Esophagus muscularis mucosa (tissue), 4 donors: Measurements from ENCODE around the gene HSPBAP1. TPM values are rescaled to one million over a fixed set of nuclear protein-coding genes. Genes with fewer than 3 reads are reported as not detected.

Source experiments
- DNase-seq: peaks from one replicate; pipeline ENCODE4 v3.0.0-alpha.2; 2017; ENCODE audit errors: extremely low spot score
- H3K27ac ChIP-seq, 4 donors: fragments of 200-600 bp; sonication (generic); replicated peaks in 1 of 4; 1 replicate in 3 of 4; 2 replicates in 1 of 4; pipeline ENCODE4 v1.5.1; 2016 to 2019; ENCODE audit warnings: mild to moderate bottlenecking in 1 of 4
- H3K27me3 ChIP-seq, 4 donors: fragments of 200-600 bp; sonication (generic); one replicate each; pipeline versions ENCODE4 v1.5.1 to v1.6.0; 2016 to 2019
- H3K36me3 ChIP-seq, 4 donors: fragments of 200-600 bp; sonication (generic); one replicate each; pipeline ENCODE4 v1.5.1; 2016 to 2019
- H3K4me1 ChIP-seq, 4 donors: fragments of 200-600 bp; sonication (generic); one replicate each; pipeline ENCODE4 v1.5.1; 2016 to 2019
- H3K4me3 ChIP-seq, 4 donors: fragments of 200-600 bp; sonication (generic); 1 replicate in 2 of 4; 2 replicates in 2 of 4; pipeline ENCODE4 v1.5.1; 2016 to 2019; ENCODE audit warnings: mild to moderate bottlenecking in 4 of 4, moderate library complexity in 1 of 4
- H3K9me3 ChIP-seq, 4 donors: fragments of 200-600 bp; sonication (generic); 1 replicate in 3 of 4; 2 replicates in 1 of 4; pipeline ENCODE4 v1.5.1; 2016 to 2019
- CTCF ChIP-seq, 3 experiments: fragments of 200-600 bp in 2 of 3; fragments of 450-650 bp in 1 of 3; sonication (generic) in 2 of 3; IDR thresholded peaks; one replicate each; pipeline ENCODE4 v1.5.1; 2017 to 2019; ENCODE audit warnings: antibody characterized with exemption in 3 of 3, mild to moderate bottlenecking in 2 of 3, moderate library complexity in 1 of 3
- EP300 ChIP-seq: sonication (generic); formaldehyde crosslinking; IDR thresholded peaks from one replicate; pipeline ENCODE4 v1.6.1; 2017; ENCODE audit warnings: antibody characterized with exemption
- POLR2A ChIP-seq: fragments of 450-650 bp; IDR thresholded peaks from one replicate; pipeline ENCODE4 v1.6.1; 2017; ENCODE audit warnings: antibody characterized with exemption, moderate library complexity, mild to moderate bottlenecking, low read depth
- POLR2AphosphoS5 ChIP-seq, 2 donors: sonication (generic); formaldehyde crosslinking; IDR thresholded peaks; one replicate each; pipeline ENCODE4 v1.6.1; 2017; ENCODE audit warnings: antibody characterized with exemption in 2 of 2
- WGBS: methylation state at CpG from one replicate; pipeline ENCODE4 v1.1.5; 2018; 5-methylcytosine and 5-hydroxymethylcytosine counted together
- intact Hi-C: fragments of 100-400 bp; cut with DNase I; formaldehyde crosslinking; loops from one replicate; pipeline ENCODE4 v1.15.1; 2023
- total RNA-seq, 4 donors: library from RNA; depleted of rRNA; stranded (reverse); fragments of >200 nt; gene quantifications; one replicate each; pipeline versions ENCODE4 v1.1.0 to v1.2.1, GENCODE V29; 2016

Gene HSPBAP1
- total RNA-seq, 4 donors from 2014 or later = 5.5 to 14.5 (median 8.2) TPM

- Histone ChIP-seq H3K9me3 (no peaks in the 10 kb centered on the region), H3K27ac (no peak overlapping the region), H3K4me1 (no peaks in the 10 kb centered on the region), H3K27me3 (no peaks in the 10 kb centered on the region), H3K36me3 (peaks cover 29 to 59% (median 42%) of the 10 kb centered on the region in 4 donors), H3K4me3 (no peak overlapping the region)
- DNase-seq = no peak
- TF ChIP-seq POLR2AphosphoS5 (IDR thresholded peaks at IDR 0.05) (no peak), CTCF (IDR thresholded peaks at IDR 0.05) (no peak), EP300 (no peak)
- intact Hi-C loops = no loop called here
- 84% methylated on average over 3 of the region's 3 CpGs for WGBS
These were observed 101.0 kb downstream of the HSPBAP1 start for GRCh38 chr3:122692674-122693073.

DNA sequence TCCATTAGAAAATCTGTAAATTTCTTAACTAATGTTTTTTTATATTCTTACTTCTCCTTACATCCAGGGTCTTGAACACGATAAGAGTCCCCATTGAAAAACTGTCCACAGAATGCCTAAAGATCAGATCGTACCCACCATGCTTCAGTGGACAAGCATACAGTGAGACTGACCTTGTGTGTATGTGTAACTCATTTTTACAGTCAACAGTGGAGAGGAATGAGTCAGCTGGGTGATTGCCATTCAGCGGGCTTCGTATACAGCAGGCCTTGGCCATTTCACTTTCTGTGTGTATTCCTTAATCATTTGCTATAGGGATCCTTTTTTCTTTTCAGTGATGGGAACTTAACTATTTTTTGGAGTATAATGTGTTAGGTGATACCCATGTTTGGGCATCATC lies 102.4 kb downstream of the HSPBAP1 start:
- TF ChIP-seq POLR2A (no peak), EP300 (no peak), POLR2AphosphoS5 (IDR thresholded peaks at IDR 0.05) (no peak), CTCF (IDR thresholded peaks at IDR 0.05) (no peak)
- DNase-seq = no peak
- WGBS = 92% methylated on average over 4 of the region's 4 CpGs
- H3K36me3 ChIP-seq = peaks cover 34 to 44% (median 40%) of the 10 kb centered on the region in 4 donors
- no peaks in the 10 kb centered on the region for H3K9me3 ChIP-seq
- H3K27ac ChIP-seq = no peak overlapping the region
- intact Hi-C loops = no loop called here
- H3K4me1 ChIP-seq = no peaks in the 10 kb centered on the region
- H3K27me3 ChIP-seq = no peaks in the 10 kb centered on the region
- no peak overlapping the region for H3K4me3 ChIP-seq

GRCh38 chr3:122690096-122690495 lies 103.5 kb downstream of the HSPBAP1 start:
- Histone ChIP-seq H3K27me3 (no peaks in the 10 kb centered on the region), H3K27ac (no peak overlapping the region), H3K4me3 (no peak overlapping the region), H3K36me3 (peaks cover 26 to 51% (median 30%) of the 10 kb centered on the region in 4 donors), H3K4me1 (no peaks in the 10 kb centered on the region), H3K9me3 (no peaks in the 10 kb centered on the region)
- no peak for DNase-seq
- TF ChIP-seq POLR2AphosphoS5 (IDR thresholded peaks at IDR 0.05) (no peak), CTCF (IDR thresholded peaks at IDR 0.05) (no peak), POLR2A (no peak), EP300 (no peak)
- 88% methylated on average over 1 of the region's 1 CpG for WGBS
- intact Hi-C loops = no loop called here

Other genes starting within 250 kb of the HSPBAP1 start
- 10 to 100 TPM; 16.7 to 24.0 (median 21.3) TPM for gene PARP9, start 229.5 kb downstream of the HSPBAP1 start, total RNA-seq
- gene DTX3L, start 229.5 kb downstream of the HSPBAP1 start, total RNA-seq = 10 to 100 TPM; 21.6 to 33.5 (median 21.8) TPM
- gene PARP15, start 216.2 kb downstream of the HSPBAP1 start, total RNA-seq = 1 to 10 TPM in 1 of 4 donors, under 1 TPM in 3; 0.39 to 2.3 (median 0.65) TPM
- 10 to 100 TPM; 21.4 to 34.1 (median 22.5) TPM for gene PARP14, start 113.0 kb downstream of the HSPBAP1 start, total RNA-seq
- 10 to 100 TPM; 21.2 to 25.7 (median 24.1) TPM for gene SLC49A4, start 1.2 kb upstream of the HSPBAP1 start, total RNA-seq
- 1 to 10 TPM in 1 of 4 donors, under 1 TPM in 3; under 0.01 to 1.6 (median 0.34) TPM for gene SEMA5B, start 233.9 kb upstream of the HSPBAP1 start, total RNA-seq